Measurements from ENCODE around the gene GTF3A.
A peak's percentile ranks its signal among the peaks of the same experiment; 100 is the strongest.
"Not testable (repeated sequence)": the region's sequence is repeated elsewhere in the genome, so short reads cannot be mapped to it uniquely, and the experiment has no call there.

Gene GTF3A

DNA sequence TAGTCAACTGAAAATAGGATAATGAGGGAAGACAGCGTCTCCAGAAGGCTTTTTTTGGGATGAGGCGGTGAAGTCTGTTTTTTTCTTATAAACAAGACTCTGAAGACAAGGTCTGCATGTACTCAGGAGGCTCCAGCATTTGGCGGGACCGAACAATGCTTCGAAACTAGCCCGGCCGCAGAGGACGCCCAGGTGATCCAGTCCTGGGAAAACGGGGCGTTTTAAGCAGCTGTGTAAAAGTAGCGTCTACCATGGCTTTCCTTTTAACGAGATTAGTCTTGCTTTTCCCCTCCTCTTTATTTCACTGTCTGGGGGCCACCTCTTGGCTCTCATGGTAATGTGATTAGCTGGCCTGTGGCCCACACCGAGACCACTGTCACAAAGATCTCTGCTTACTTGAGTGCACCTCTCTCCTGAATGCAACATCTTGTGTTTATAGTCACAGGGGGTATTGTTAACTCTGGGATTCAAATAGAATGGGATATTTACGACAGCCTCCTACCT, 29.4 kb upstream of the GTF3A start:
- TF ChIP-seq, protein P1, sequence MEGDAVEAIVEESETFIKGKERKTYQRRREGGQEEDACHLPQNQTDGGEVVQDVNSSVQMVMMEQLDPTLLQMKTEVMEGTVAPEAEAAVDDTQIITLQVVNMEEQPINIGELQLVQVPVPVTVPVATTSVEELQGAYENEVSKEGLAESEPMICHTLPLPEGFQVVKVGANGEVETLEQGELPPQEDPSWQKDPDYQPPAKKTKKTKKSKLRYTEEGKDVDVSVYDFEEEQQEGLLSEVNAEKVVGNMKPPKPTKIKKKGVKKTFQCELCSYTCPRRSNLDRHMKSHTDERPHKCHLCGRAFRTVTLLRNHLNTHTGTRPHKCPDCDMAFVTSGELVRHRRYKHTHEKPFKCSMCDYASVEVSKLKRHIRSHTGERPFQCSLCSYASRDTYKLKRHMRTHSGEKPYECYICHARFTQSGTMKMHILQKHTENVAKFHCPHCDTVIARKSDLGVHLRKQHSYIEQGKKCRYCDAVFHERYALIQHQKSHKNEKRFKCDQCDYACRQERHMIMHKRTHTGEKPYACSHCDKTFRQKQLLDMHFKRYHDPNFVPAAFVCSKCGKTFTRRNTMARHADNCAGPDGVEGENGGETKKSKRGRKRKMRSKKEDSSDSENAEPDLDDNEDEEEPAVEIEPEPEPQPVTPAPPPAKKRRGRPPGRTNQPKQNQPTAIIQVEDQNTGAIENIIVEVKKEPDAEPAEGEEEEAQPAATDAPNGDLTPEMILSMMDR (IDR thresholded peaks at IDR 0.05; ENCODE audit: low read depth, low read length, missing control alignments): no peak
- in situ Hi-C loops (cut with HindIII; ENCODE audit: low sequenced_read_pairs): no loop called here
- no peak overlapping the region for H3K4me3 ChIP-seq (ENCODE audit: low read depth, low read length)
- DNase-seq (ENCODE audit: low read depth): no peak

DNA sequence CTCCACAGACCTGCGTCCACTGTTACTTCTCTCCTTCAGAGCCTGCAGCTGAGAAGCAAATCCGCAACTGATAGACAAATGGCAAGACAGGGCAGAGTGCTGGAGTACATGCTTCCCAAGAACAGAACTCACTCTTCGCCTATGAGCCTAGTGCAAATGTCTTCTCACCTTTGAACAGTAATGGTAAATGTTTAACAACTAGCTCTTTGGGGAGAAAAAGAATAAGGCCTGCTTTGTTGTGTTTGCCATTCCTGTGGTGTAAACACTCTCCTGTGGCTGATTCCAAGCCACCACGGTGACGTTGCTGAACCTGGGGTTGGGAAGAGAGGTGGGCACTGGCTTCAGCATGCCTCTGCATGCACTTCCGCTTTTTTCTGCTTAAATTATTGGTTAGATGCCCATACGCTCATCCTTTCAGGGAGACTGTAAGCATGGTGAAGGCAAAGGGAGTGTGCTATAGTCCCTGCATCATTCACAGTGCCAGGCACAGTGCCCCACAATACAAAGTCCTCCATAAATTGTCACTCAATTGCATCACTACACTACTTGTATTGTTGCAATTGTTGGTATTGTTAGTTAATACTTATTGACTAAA, 28.1 kb upstream of the GTF3A start:
- no peak overlapping the region for H3K4me3 ChIP-seq (ENCODE audit: low read depth, low read length)
- DNase-seq (ENCODE audit: low read depth): no peak
- TF ChIP-seq, protein P1 (IDR thresholded peaks at IDR 0.05; ENCODE audit: low read depth, low read length, missing control alignments): no peak
- in situ Hi-C loops (cut with HindIII; ENCODE audit: low sequenced_read_pairs): no loop called here

DNA sequence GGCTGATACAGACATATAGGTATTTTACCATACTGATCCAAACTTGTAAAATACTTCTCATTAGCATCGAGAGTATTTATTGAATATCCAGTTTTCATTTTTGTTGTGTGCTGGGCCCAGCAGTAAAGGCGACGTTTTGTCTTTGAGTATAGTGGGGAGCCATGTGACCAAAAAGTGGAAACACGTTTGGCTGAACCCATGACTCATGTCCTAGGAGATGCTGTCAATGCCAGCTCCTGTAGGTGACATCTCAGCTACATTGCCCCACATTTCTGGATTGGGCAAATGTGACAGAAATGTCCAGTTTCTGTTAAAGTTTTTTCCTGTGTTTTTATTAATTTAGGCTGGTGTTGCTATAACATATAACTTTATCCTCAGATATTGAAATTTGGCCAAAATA, 26.1 kb upstream of the GTF3A start:
- DNase-seq (ENCODE audit: low read depth): no peak
- in situ Hi-C loops (cut with HindIII; ENCODE audit: low sequenced_read_pairs): no loop called here
- TF ChIP-seq, protein P1 (IDR thresholded peaks at IDR 0.05; ENCODE audit: low read depth, low read length, missing control alignments): no peak
- no peak overlapping the region for H3K4me3 ChIP-seq (ENCODE audit: low read depth, low read length)

DNA sequence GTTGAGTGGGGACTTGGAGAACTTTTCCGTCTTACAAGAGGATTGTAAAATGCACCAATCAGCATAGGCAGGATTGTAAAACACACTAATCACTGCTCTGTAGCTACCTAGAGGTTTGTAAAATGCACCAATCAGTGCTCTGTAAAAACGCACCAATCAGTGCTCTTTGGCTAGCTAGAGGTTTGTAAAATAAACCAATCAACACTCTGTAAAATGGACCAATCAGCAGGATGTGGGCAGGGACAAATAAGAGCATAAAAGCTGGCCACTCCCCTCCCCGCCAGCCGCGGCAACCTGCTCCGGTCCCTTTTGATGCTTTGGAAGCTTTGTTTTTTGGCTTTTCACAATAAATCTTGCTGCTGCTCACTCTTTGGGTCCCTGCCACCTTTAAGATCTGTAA, 24.0 kb upstream of the GTF3A start:
- in situ Hi-C loops (cut with HindIII; ENCODE audit: low sequenced_read_pairs); DNase-seq (ENCODE audit: low read depth); H3K4me3 ChIP-seq (ENCODE audit: low read depth, low read length): not testable (repeated sequence)

- in situ Hi-C loops (cut with HindIII; ENCODE audit: low sequenced_read_pairs): no loop called here
- TF ChIP-seq, protein P1 (IDR thresholded peaks at IDR 0.05; ENCODE audit: low read depth, low read length, missing control alignments): no peak
- no peak overlapping the region for H3K4me3 ChIP-seq (ENCODE audit: low read depth, low read length)
- no peak for DNase-seq (ENCODE audit: low read depth)
Measured at GRCh38 chr13:27401210-27401609, 23.2 kb upstream of the GTF3A start.

DNA sequence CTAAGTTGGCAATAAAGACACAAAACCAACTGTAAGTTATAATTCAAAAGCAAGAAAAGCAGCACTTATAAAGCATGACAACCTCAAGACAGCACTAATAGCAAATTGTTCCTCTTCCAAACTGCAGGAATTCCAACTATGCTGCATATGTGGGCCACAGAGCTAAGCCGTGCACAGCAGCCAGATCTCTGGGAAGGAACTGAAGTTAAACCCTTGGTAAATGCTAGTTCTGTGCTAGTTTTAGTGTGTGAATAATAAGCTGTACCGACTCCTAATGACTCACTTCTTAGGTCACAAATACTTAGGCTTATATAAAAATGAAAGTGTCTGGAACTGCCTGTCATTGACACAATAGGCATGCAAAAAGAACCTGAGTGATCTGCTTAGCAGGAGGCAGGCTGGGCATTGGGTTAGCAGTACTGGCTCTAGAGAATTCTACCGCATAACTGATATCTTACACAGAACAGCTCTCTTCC, 21.2 kb upstream of the GTF3A start:
- H3K4me3 ChIP-seq (ENCODE audit: low read depth, low read length): no peak overlapping the region
- in situ Hi-C loops (cut with HindIII; ENCODE audit: low sequenced_read_pairs): no loop called here
- TF ChIP-seq, protein P1 (IDR thresholded peaks at IDR 0.05; ENCODE audit: low read depth, low read length, missing control alignments): no peak
- DNase-seq (ENCODE audit: low read depth): peak; percentile 59

- TF ChIP-seq, protein P1 (IDR thresholded peaks at IDR 0.05; ENCODE audit: low read depth, low read length, missing control alignments): no peak
- H3K4me3 ChIP-seq (ENCODE audit: low read depth, low read length): no peak overlapping the region
- no peak for DNase-seq (ENCODE audit: low read depth)
- in situ Hi-C loops (cut with HindIII; ENCODE audit: low sequenced_read_pairs): no loop called here
Measured at GRCh38 chr13:27403727-27404385, 20.6 kb upstream of the GTF3A start.

All from astrocyte of the cerebellum (primary cell).